BLaER1 (cell line): ENCODE results near the gene LEKR1.

Experiments
- H3K27ac ChIP-seq: shearing (Covaris generic); formaldehyde crosslinking; 2 replicates; pipeline ENCODE4 v1.8.1; 2022
- H3K27me3 ChIP-seq: shearing (Covaris generic); formaldehyde crosslinking; 2 replicates; pipeline ENCODE4 v1.8.1; 2022
- H3K36me3 ChIP-seq: shearing (Covaris generic); formaldehyde crosslinking; 2 replicates; pipeline ENCODE4 v1.8.1; 2022
- H3K4me1 ChIP-seq: shearing (Covaris generic); formaldehyde crosslinking; 2 replicates; pipeline ENCODE4 v1.8.1; 2022
- H3K4me2 ChIP-seq: shearing (Covaris generic); formaldehyde crosslinking; 2 replicates; pipeline ENCODE4 v1.8.1; 2022
- H3K4me3 ChIP-seq: shearing (Covaris generic); formaldehyde crosslinking; 2 replicates; pipeline ENCODE4 v1.8.1; 2022
- H3K9ac ChIP-seq: shearing (Covaris generic); formaldehyde crosslinking; 2 replicates; pipeline ENCODE4 v1.8.1; 2022
- H3K9me3 ChIP-seq: shearing (Covaris generic); formaldehyde crosslinking; 2 replicates; pipeline ENCODE4 v1.8.1; 2022
- H4K20me1 ChIP-seq: shearing (Covaris generic); formaldehyde crosslinking; 2 replicates; pipeline ENCODE4 v1.8.1; 2022
- Cebpa-rat ChIP-seq: shearing (Covaris generic); IDR thresholded peaks from 2 replicates; pipeline ENCODE4 v1.8.1; 2022

LEKR1 gene

DNA sequence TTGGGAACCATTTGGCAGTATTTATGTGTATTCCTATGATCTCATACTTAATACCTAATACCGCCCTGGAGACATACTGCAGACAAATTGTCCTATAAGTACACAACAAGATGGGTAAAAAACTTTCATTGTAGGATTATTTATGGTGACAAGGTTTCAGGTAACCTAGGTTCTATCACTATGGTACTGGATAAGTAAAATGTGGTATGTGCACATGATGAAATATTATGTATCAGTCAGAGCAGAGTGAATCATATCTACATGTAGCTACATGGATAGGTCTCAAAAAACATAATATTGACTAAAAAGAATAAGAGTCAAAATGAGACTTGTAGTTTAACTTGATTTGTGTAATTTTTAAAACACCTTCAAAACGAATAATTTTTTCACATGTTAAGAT lies 147.8 kb downstream of the LEKR1 start:
- Histone ChIP-seq H3K27ac (no peak overlapping the region), H3K36me3 (no peaks in the 10 kb centered on the region), H3K27me3 (no peaks in the 10 kb centered on the region), H4K20me1 (no peaks in the 10 kb centered on the region), H3K9ac (no peak overlapping the region), H3K4me1 (peaks cover 18% of the 10 kb centered on the region), H3K4me3 (no peak overlapping the region), H3K4me2 (no peak overlapping the region), H3K9me3 (no peaks in the 10 kb centered on the region)
- TF ChIP-seq Cebpa-rat = no peak

DNA sequence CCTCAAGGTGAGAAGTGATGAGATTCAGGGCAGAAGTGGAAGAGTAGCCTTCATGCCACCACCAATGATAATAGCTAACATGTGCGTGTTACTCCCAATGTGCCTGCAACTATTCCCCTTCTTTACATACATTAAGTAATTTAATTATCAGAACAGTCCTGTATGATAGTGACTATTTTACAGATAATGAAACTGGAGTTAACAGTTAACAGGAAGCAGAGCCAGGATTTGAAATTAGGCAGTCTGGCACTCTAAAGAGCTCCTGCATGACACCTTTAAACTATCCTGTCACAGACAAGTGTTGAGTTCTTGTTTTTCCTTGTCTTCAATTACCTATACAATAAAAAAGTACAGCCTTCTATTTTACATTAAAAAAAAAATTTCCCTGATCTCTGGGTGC lies 148.8 kb downstream of the LEKR1 start:
- Histone ChIP-seq H3K4me2 (no peak overlapping the region), H3K27ac (no peak overlapping the region), H3K4me1 (peaks cover 23% of the 10 kb centered on the region), H3K9me3 (no peaks in the 10 kb centered on the region), H3K36me3 (no peaks in the 10 kb centered on the region), H3K9ac (no peak overlapping the region), H3K4me3 (no peak overlapping the region), H4K20me1 (no peaks in the 10 kb centered on the region), H3K27me3 (no peaks in the 10 kb centered on the region)
- TF ChIP-seq Cebpa-rat = no peak

DNA sequence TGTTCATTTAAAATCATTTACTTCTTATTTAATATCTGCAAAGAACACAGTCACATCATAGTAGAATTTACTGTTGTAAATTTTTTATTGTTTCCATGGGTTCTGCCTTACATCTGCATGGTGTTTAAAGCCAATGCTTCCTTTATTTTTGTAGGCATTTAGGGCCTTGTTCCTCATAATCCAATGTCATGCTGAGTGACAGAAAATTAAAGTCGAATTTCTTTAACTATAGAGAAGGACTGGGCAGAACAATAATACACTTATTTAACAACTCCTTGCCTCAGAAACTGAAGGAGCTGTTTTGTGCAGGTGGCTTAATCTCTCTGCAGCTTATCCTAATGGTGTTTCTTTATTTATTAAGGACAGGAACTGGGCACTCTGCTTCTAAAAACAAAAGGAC lies 149.6 kb downstream of the LEKR1 start:
- Histone ChIP-seq H3K4me3 (no peak overlapping the region), H3K9ac (no peak overlapping the region), H3K4me2 (no peak overlapping the region), H3K4me1 (peaks cover 23% of the 10 kb centered on the region), H3K9me3 (no peaks in the 10 kb centered on the region), H3K27ac (no peak overlapping the region), H3K36me3 (no peaks in the 10 kb centered on the region), H4K20me1 (no peaks in the 10 kb centered on the region), H3K27me3 (no peaks in the 10 kb centered on the region)
- TF ChIP-seq Cebpa-rat = no peak

DNA sequence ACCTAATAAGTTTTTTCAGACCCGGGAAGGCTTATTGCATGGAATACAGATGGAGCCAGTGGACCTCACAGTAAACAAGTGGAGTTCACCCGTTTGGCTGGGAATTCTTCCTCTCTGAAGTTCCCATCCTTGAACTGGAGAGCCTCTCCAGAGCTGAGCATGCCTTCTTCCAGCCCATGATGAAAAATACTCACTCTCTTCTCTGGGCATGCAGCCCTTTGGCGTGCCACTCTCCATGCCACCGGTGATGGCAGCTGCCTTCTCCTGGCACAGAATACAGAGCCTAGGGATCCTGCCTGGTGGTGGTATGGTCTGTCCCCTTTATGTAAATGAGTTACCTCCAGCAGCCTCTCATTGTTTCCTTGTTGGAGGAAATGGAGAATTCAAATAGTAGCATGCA lies 150.8 kb downstream of the LEKR1 start:
- H3K4me3 ChIP-seq = no peak overlapping the region
- no peaks in the 10 kb centered on the region for H3K27me3 ChIP-seq
- H3K4me1 ChIP-seq = peaks cover 23% of the 10 kb centered on the region
- H3K36me3 ChIP-seq = no peaks in the 10 kb centered on the region
- no peak overlapping the region for H3K4me2 ChIP-seq
- H3K9ac ChIP-seq = no peak overlapping the region
- no peak for TF ChIP-seq Cebpa-rat
- no peaks in the 10 kb centered on the region for H4K20me1 ChIP-seq
- H3K27ac ChIP-seq = no peak overlapping the region
- no peaks in the 10 kb centered on the region for H3K9me3 ChIP-seq

DNA sequence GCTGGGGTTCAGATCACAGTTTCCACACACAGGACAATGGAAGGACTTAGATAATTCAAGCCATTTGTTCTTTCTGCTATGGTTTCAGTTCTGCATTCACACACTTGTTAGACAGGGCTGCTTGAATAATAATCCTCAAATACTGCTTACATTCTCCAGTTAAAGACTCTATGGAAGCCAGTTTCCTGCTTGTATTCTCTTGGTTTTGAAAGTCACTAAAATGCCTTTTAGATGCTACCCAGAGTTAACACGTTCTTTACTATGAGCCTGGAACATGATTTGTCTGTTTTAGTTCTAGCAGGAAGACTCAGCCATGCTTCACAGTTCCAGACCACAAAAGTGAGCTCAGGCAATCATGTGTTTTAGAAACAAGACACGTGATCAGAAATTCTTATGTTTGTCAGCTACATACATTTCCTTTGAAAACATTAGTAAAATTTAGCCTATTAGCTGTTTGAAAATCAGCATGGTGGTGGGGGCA lies 152.4 kb downstream of the LEKR1 start:
- Histone ChIP-seq H3K9me3 (no peaks in the 10 kb centered on the region), H3K27me3 (no peaks in the 10 kb centered on the region), H3K4me3 (no peak overlapping the region), H3K4me1 (peaks cover 23% of the 10 kb centered on the region), H3K4me2 (peak overlapping the region; percentile 58), H3K27ac (peak overlapping the region; percentile 80), H4K20me1 (no peaks in the 10 kb centered on the region), H3K36me3 (no peaks in the 10 kb centered on the region), H3K9ac (peak overlapping the region; percentile 62; the same call in 1 of the 2 replicates)
- TF ChIP-seq Cebpa-rat = no peak

DNA sequence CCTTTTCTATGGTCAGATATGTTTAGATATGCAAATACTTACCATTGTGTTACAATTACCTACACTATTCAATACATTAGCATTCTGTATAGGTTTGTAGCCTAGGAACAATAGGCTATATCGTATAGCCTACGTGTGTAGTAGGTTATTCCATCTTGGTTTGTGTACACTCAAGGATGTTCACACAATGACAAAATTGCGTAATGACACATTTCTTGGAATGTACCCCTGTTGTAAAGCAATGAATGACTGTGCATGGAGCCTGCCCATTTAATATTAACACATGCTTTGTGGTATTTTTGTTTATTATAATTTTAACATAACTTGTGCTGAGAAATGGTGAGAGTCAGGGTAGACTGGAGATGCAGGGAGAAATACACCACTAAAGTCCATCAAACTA lies 154.9 kb downstream of the LEKR1 start:
- H3K9me3 ChIP-seq = no peaks in the 10 kb centered on the region
- no peak; the same call in 1 of the 2 replicates for TF ChIP-seq Cebpa-rat
- H3K4me1 ChIP-seq = peaks cover 23% of the 10 kb centered on the region
- H3K4me2 ChIP-seq = no peak overlapping the region
- H3K27ac ChIP-seq = no peak overlapping the region
- no peak overlapping the region for H3K9ac ChIP-seq
- no peaks in the 10 kb centered on the region for H4K20me1 ChIP-seq
- no peaks in the 10 kb centered on the region for H3K36me3 ChIP-seq
- no peak overlapping the region for H3K4me3 ChIP-seq
- no peaks in the 10 kb centered on the region for H3K27me3 ChIP-seq

DNA sequence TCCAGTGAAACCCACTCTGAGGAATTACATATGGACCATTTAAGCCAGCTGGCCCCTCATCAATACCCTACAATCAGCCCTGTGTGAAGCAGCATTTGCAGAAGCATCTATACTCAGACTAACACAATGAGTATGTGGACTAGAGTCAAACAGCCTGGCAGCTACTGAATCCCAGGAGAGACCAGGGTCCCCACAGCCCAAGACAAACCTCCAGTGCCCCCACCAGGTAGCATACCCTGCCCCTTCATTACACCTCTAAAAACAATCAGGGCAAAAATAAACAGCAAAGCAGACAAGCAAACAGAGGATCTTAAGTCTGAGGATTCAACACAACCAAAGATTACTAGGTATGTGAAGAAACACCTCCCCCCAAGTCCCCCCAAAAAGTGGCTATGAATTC lies 157.4 kb downstream of the LEKR1 start:
- peaks cover 8% of the 10 kb centered on the region for H3K4me1 ChIP-seq
- no peak overlapping the region for H3K9ac ChIP-seq
- H3K27me3 ChIP-seq = no peaks in the 10 kb centered on the region
- TF ChIP-seq Cebpa-rat = no peak
- H3K4me3 ChIP-seq = no peak overlapping the region
- no peak overlapping the region for H3K4me2 ChIP-seq
- H3K36me3 ChIP-seq = no peaks in the 10 kb centered on the region
- no peak overlapping the region for H3K27ac ChIP-seq
- no peaks in the 10 kb centered on the region for H3K9me3 ChIP-seq
- H4K20me1 ChIP-seq = no peaks in the 10 kb centered on the region

DNA sequence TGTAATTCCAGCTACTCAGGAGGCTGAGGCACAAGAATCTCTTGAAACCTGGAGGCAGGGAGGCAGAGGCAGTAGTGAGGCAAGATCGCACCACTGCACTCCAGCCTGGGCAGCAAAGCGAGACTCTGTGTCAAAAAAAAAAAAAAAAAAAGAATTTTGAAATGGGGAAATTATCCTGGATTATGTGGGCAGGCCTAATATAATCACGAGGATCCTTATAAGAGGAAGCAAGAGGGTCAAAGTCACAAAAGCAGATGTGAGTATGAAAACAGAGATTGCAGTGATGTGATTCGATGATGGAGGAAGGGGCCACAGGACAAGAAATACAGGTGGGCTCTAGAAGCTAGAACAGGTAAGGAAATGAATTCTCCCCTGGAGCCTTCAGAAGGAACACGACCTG lies 159.6 kb downstream of the LEKR1 start:
- Histone ChIP-seq H3K9me3 (no peaks in the 10 kb centered on the region), H3K4me1 (no peaks in the 10 kb centered on the region), H4K20me1 (no peaks in the 10 kb centered on the region), H3K4me3 (no peak overlapping the region), H3K9ac (no peak overlapping the region), H3K36me3 (no peaks in the 10 kb centered on the region), H3K27ac (no peak overlapping the region), H3K4me2 (no peak overlapping the region), H3K27me3 (no peaks in the 10 kb centered on the region)
- no peak for TF ChIP-seq Cebpa-rat

DNA sequence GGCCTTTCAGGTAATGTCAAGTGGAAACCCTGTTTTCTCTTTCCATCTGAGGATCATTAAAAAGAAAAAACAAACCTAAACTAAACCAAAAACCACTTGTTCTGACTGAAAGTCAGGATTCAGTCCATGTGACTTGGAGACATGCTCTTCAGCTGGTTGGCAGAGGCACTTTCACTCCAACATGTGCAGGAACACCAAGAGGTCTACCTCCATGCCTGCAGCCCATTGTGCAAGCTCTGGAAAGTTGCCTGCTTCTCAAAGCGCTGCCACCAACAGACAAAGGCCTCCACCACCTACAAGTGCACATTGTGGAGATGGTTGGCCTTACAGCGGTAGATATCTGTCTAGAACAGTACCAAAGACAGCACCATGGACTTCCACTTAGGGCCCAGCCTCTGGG lies 161.8 kb downstream of the LEKR1 start:
- Histone ChIP-seq H3K36me3 (no peaks in the 10 kb centered on the region), H3K4me2 (no peak overlapping the region), H3K9ac (no peak overlapping the region), H3K27ac (no peak overlapping the region), H3K4me3 (no peak overlapping the region), H3K9me3 (no peaks in the 10 kb centered on the region), H3K27me3 (no peaks in the 10 kb centered on the region), H4K20me1 (no peaks in the 10 kb centered on the region), H3K4me1 (no peaks in the 10 kb centered on the region)
- no peak for TF ChIP-seq Cebpa-rat

DNA sequence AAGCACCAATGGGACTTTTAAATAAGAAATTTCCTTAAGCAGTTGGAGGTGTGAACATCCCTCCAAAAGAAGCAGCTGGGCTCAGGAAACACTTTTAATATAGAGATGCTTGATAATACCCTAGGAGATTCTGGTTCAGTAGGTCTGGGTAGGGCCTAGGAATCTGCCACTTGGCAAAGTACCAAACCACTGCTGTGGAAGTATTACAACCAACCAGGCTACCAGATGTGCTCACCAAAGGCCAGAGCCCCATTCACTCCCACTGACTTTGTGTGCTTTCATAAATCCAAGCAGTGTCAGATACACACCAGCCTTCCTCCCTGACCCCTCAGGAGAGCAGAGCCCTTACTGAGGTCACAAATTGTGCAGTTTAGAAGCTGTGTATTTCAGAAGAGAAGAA lies 171.2 kb downstream of the LEKR1 start:
- H3K27me3 ChIP-seq = no peaks in the 10 kb centered on the region
- H3K9me3 ChIP-seq = no peaks in the 10 kb centered on the region
- no peak overlapping the region for H3K27ac ChIP-seq
- TF ChIP-seq Cebpa-rat = no peak
- H3K4me3 ChIP-seq = no peak overlapping the region
- no peaks in the 10 kb centered on the region for H3K36me3 ChIP-seq
- H4K20me1 ChIP-seq = no peaks in the 10 kb centered on the region
- no peak overlapping the region for H3K9ac ChIP-seq
- no peak overlapping the region for H3K4me2 ChIP-seq
- no peaks in the 10 kb centered on the region for H3K4me1 ChIP-seq
